Measurements from ENCODE around the gene TCAIM. TPM values are rescaled to one million over a fixed set of nuclear protein-coding genes. Genes with fewer than 3 reads are reported as not detected.

Gene TCAIM
- total and polyA plus RNA-seq, 12 donors, result 13.5 to 43.9 (median 33.3) TPM

GRCh38 chr3:44430466-44430865, 91.9 kb downstream of the TCAIM start:
- no peak overlapping the region for H3K4me3 ChIP-seq
- H3K27me3 ChIP-seq, result no peaks in the 10 kb centered on the region
- WGBS, 2 donors, result 81 to 90% methylated on average over 4 of the region's 4 CpGs
- H3K27ac ChIP-seq, result no peak overlapping the region
- intact Hi-C loops (cut with DNase I), result no loop called here
- DNase-seq (no peak), ATAC-seq (no peak)
- no peaks in the 10 kb centered on the region for H3K36me3 ChIP-seq
- H3K4me1 ChIP-seq, result peaks cover 0 to 4% (median 0%) of the 10 kb centered on the region in 9 donors
- no peak for TF ChIP-seq CTCF (IDR thresholded peaks at IDR 0.05)
- H3K9me3 ChIP-seq, result no peaks in the 10 kb centered on the region

GRCh38 chr3:44434834-44435510, 96.4 kb downstream of the TCAIM start:
- ATAC-seq (no peak), DNase-seq (no peak)
- H3K27me3 ChIP-seq, result no peaks in the 10 kb centered on the region
- intact Hi-C loops (cut with DNase I), result loop anchor here in 2 of 10 donors (5.0 kb wide), 1 partner anchor 98 kb away; the partner anchor contains the start of gene TCAIM (in 2 of the 2)
- H3K27ac ChIP-seq, result no peak overlapping the region
- 87 to 91% methylated on average over 5 of the region's 5 CpGs for WGBS, 2 donors
- H3K9me3 ChIP-seq, result no peaks in the 10 kb centered on the region
- TF ChIP-seq CTCF (IDR thresholded peaks at IDR 0.05), result no peak
- peaks cover 0 to 31% (median 12%) of the 10 kb centered on the region in 9 donors for H3K4me1 ChIP-seq
- no peaks in the 10 kb centered on the region for H3K36me3 ChIP-seq
- H3K4me3 ChIP-seq, result no peak overlapping the region

- Histone ChIP-seq H3K9me3 (no peaks in the 10 kb centered on the region), H3K4me1 (peaks cover 0 to 43% (median 23%) of the 10 kb centered on the region in 9 donors), H3K4me3 (no peak overlapping the region), H3K36me3 (no peaks in the 10 kb centered on the region), H3K27me3 (no peaks in the 10 kb centered on the region), H3K27ac (no peak overlapping the region)
- intact Hi-C loops (cut with DNase I), result loop anchor here in 2 of 10 donors (5.0 kb wide), 1 partner anchor 99 kb away; the partner anchor contains the start of gene TCAIM (in 2 of the 2)
- DNase-seq (no peak), ATAC-seq (no peak)
- TF ChIP-seq CTCF (IDR thresholded peaks at IDR 0.05), result no peak
- 85 to 98% methylated on average over 1 of the region's 1 CpG for WGBS, 2 donors
Measured at GRCh38 chr3:44436181-44436580, 97.6 kb downstream of the TCAIM start.

- H3K4me3 ChIP-seq, result no peak overlapping the region
- intact Hi-C loops (cut with DNase I), result loop anchor here in 3 of 10 donors (2.0 to 5.0 kb wide), 2 partner anchors 99 to 100 kb away; partner anchors contain the start of gene TCAIM (in 3 of the 3)
- no peaks in the 10 kb centered on the region for H3K27me3 ChIP-seq
- WGBS, 2 donors, result 97 to 98% methylated on average over 7 of the region's 7 CpGs
- H3K9me3 ChIP-seq, result no peaks in the 10 kb centered on the region
- H3K36me3 ChIP-seq, result peaks cover 0 to 9% (median 0%) of the 10 kb centered on the region in 9 donors
- ATAC-seq (no peak), DNase-seq (no peak)
- H3K27ac ChIP-seq, result peak overlapping the region in 1 of 10 donors; percentile 98
- TF ChIP-seq CTCF (IDR thresholded peaks at IDR 0.05), result no peak
- H3K4me1 ChIP-seq, result peaks cover 0 to 49% (median 27%) of the 10 kb centered on the region in 9 donors
Measured at GRCh38 chr3:44437800-44438199, 99.2 kb downstream of the TCAIM start.
